HCT116 (cell line): ENCODE measurements around the gene COL26A1. TPM values are rescaled to one million over a fixed set of nuclear protein-coding genes. Genes with fewer than 3 reads are reported as not detected.

Experiments
- ATAC-seq: fragments of 200-7000 bp; cut with Tn5 transposase; 2 replicates; pipeline ENCODE4 v1.9.1; 2020; ENCODE audit warnings: mild to moderate bottlenecking, moderate library complexity
- BruUV-seq: library from RNA; stranded (reverse); fragments of 400-500 nt; replicated peaks from 2 replicates; lab custom pipeline; 2021; lab: Mats Ljungman, UMichigan
- CTCF ChIA-PET: fragments of 300-600 bp; sonication (Branson Sonifier 250); formaldehyde crosslinking; loops from one replicate; lab custom pipeline; 2021; ENCODE audit warnings: antibody characterized with exemption; lab: Charles Lee
- POLR2A ChIA-PET: fragments of 300-600, 350-600 bp; sonication (Branson Sonifier 250); formaldehyde crosslinking; loops from one replicate; lab custom pipeline; 2021; ENCODE audit warnings: antibody characterized with exemption; lab: Charles Lee
- RAD21 ChIA-PET, 2 experiments: fragments of 300-600 bp; sonication (Branson Sonifier 250); formaldehyde crosslinking; loops; one replicate each; lab custom pipeline; 2023; ENCODE audit warnings: low total read pairs in 2 of 2; ENCODE audit not compliant: uncharacterized antibody in 2 of 2, unreplicated experiment in 2 of 2, low non-redundant PET in 1 of 2; lab: Charles Lee
- DNase-seq: peaks from one replicate; pipeline ENCODE4 v3.0.0-alpha.2; 2010; ENCODE audit warnings: low read depth, low spot score
- H2AFZ ChIP-seq: fragments of 200-600 bp; shearing (Covaris generic), sonication (generic); 2 replicates; pipeline ENCODE4 v1.6.1; 2017; ENCODE audit warnings: low read depth, mixed run types, mixed read lengths, antibody characterized with exemption, low read length; ENCODE audit not compliant: poor library complexity, severe bottlenecking
- H3K27ac ChIP-seq: 2 replicates; pipeline ENCODE4 v1.5.1; 2012; ENCODE audit warnings: low read depth, low read length
- H3K27me3 ChIP-seq: fragments of 200-600 bp; sonication (generic); 2 replicates; pipeline ENCODE4 v1.6.1; 2016; ENCODE audit warnings: mixed run types, low read length, mixed read lengths; ENCODE audit not compliant: insufficient read depth
- H3K36me3 ChIP-seq, 2 experiments: fragments of 200-500 bp in 1 of 2; fragments of 200-600 bp in 1 of 2; sonication (Bioruptor generic) in 1 of 2; sonication (generic) in 1 of 2; 2 replicates each; pipeline versions ENCODE4 v1.5.1 to v1.6.1; 2014 to 2016; ENCODE audit warnings: low read length in 2 of 2, inconsistent platforms in 1 of 2, mixed read lengths in 1 of 2, mixed run types in 1 of 2; ENCODE audit not compliant: insufficient read depth in 2 of 2, control insufficient read depth in 1 of 2
- H3K4me1 ChIP-seq, 2 experiments: fragments of 200-600 bp in 1 of 2; sonication (generic) in 1 of 2; 2 replicates each; pipeline versions ENCODE4 v1.5.1 to v1.6.1; 2012 to 2017; ENCODE audit warnings: low read length in 2 of 2, inconsistent platforms in 1 of 2, mild to moderate bottlenecking in 1 of 2, mixed read lengths in 1 of 2, mixed run types in 1 of 2, moderate library complexity in 1 of 2; ENCODE audit not compliant: insufficient read depth in 2 of 2, control insufficient read depth in 1 of 2
- H3K4me2 ChIP-seq: fragments of 200-600 bp; sonication (generic); 2 replicates; pipeline ENCODE4 v1.6.1; 2017; ENCODE audit warnings: mixed run types, low read length, mixed read lengths
- H3K4me3 ChIP-seq, 2 experiments: fragments of 200-600 bp in 1 of 2; sonication (generic) in 1 of 2; replicated peaks in 1 of 2; 2 replicates each; pipeline ENCODE4 v1.5.1; 2011 to 2016; ENCODE audit warnings: low read length in 2 of 2, control low read depth in 1 of 2, low read depth in 1 of 2, mild to moderate bottlenecking in 1 of 2, mixed read lengths in 1 of 2, mixed run types in 1 of 2
- H3K79me2 ChIP-seq: fragments of 200-600 bp; sonication (generic); 2 replicates; pipeline ENCODE4 v1.6.1; 2017; ENCODE audit warnings: mild to moderate bottlenecking, mixed run types, low read length, moderate library complexity, mixed read lengths; ENCODE audit not compliant: insufficient read depth
- H3K9ac ChIP-seq: fragments of 200-600 bp; sonication (generic); 2 replicates; pipeline ENCODE4 v1.6.1; 2016; ENCODE audit warnings: low read length, mixed read lengths
- H3K9me2 ChIP-seq: fragments of 200-600 bp; sonication (generic), shearing (Covaris generic); 2 replicates; pipeline ENCODE4 v1.6.1; 2017; ENCODE audit warnings: mixed run types, mild to moderate bottlenecking, moderate library complexity; ENCODE audit not compliant: insufficient read depth
- H3K9me3 ChIP-seq, 2 experiments: fragments of 200-500 bp in 1 of 2; fragments of 200-600 bp in 1 of 2; sonication (Bioruptor generic) in 1 of 2; sonication (generic) in 1 of 2; 2 replicates each; pipeline ENCODE4 v1.6.1; 2014 to 2017; ENCODE audit warnings: low read length in 2 of 2, mixed read lengths in 2 of 2, inconsistent platforms in 1 of 2, low read depth in 1 of 2, mild to moderate bottlenecking in 1 of 2, mixed run types in 1 of 2, moderate library complexity in 1 of 2; ENCODE audit not compliant: control insufficient read depth in 1 of 2, insufficient read depth in 1 of 2
- H4K20me1 ChIP-seq: fragments of 200-600 bp; sonication (generic), shearing (Covaris generic); 2 replicates; pipeline ENCODE4 v1.6.1; 2017; ENCODE audit warnings: mixed run types, mild to moderate bottlenecking, moderate library complexity; ENCODE audit not compliant: insufficient read depth
- CBX3 ChIP-seq: IDR thresholded peaks from 2 replicates; pipeline ENCODE4 v1.6.1; 2012; ENCODE audit warnings: low read depth
- CEBPB ChIP-seq: IDR thresholded peaks from 2 replicates; pipeline ENCODE4 v1.6.1; 2012; ENCODE audit warnings: low read depth
- ELF1 ChIP-seq: IDR thresholded peaks from 2 replicates; pipeline ENCODE4 v1.6.1; 2012; ENCODE audit warnings: low read depth, borderline replicate concordance
- EZH2 ChIP-seq: fragments of 200-600 bp; sonication (generic); IDR thresholded peaks from 2 replicates; pipeline ENCODE4 v1.6.1; 2017; ENCODE audit warnings: antibody characterized with exemption, mixed run types
- EZH2phosphoT487 ChIP-seq: fragments of 200-600 bp; IDR thresholded peaks from 2 replicates; pipeline ENCODE4 v1.6.1; 2018; ENCODE audit warnings: antibody characterized with exemption, borderline replicate concordance
- FOSL1 ChIP-seq: IDR thresholded peaks from 2 replicates; pipeline ENCODE4 v1.6.1; 2012; ENCODE audit warnings: low read depth
- JUND ChIP-seq: IDR thresholded peaks from 2 replicates; pipeline ENCODE4 v1.6.1; 2012
- POLR2A ChIP-seq: IDR thresholded peaks from 2 replicates; pipeline ENCODE4 v1.7.0; 2011; ENCODE audit warnings: borderline replicate concordance; ENCODE audit not compliant: insufficient read depth, insufficient read length; ENCODE audit errors: extremely low read depth
- POLR2AphosphoS5 ChIP-seq: IDR thresholded peaks from 2 replicates; pipeline ENCODE4 v1.6.1; 2011; ENCODE audit warnings: mild to moderate bottlenecking, low read depth, low read length, moderate library complexity
- RAD21 ChIP-seq: IDR thresholded peaks from 2 replicates; pipeline ENCODE4 v1.6.1; 2012; ENCODE audit warnings: low read depth, mild to moderate bottlenecking
- SIN3A ChIP-seq: IDR thresholded peaks from 2 replicates; pipeline ENCODE4 v1.6.1; 2012; ENCODE audit warnings: low read depth
- SP1 ChIP-seq: IDR thresholded peaks from 2 replicates; pipeline ENCODE4 v1.6.1; 2012; ENCODE audit warnings: low read depth
- SRF ChIP-seq: IDR thresholded peaks from 2 replicates; pipeline ENCODE4 v1.6.1; 2012; ENCODE audit warnings: low read depth
- TCF7L2 ChIP-seq: IDR thresholded peaks from 2 replicates; pipeline ENCODE4 v1.7.0; 2011; ENCODE audit warnings: borderline replicate concordance, inconsistent platforms; ENCODE audit not compliant: insufficient read depth, insufficient read length; ENCODE audit errors: extremely low read depth
- ZFX ChIP-seq: fragments of 450-650 bp; IDR thresholded peaks from 2 replicates; pipeline ENCODE4 v1.6.1; 2017
- ZNF274 ChIP-seq: fragments of 200-500 bp; sonication (Bioruptor generic); IDR thresholded peaks from 2 replicates; pipeline ENCODE4 v1.6.1; 2014; ENCODE audit warnings: mild to moderate bottlenecking, low read depth, low read length, inconsistent platforms
- intact Hi-C: fragments of 100-400 bp; cut with micrococcal nuclease; formaldehyde crosslinking; loops from 2 replicates; pipeline ENCODE4 v1.10.0; 2022
- total RNA-seq: library from RNA; stranded (reverse); gene quantifications from one replicate; pipeline ENCODE4 v1.2.1, GENCODE V29; 2021; ENCODE audit not compliant: unreplicated experiment
- TF ChIP-seq, protein P1 (sequence below), 3 experiments: fragments of 200-600 bp in 1 of 3; sonication (generic) in 1 of 3; IDR thresholded peaks in 2 of 3; conservative IDR thresholded peaks in 1 of 3; 2 replicates each; pipeline ENCODE4 v1.5.1; 2012 to 2017; ENCODE audit warnings: low read depth in 2 of 3, low read length in 2 of 3, antibody characterized with exemption in 1 of 3, borderline replicate concordance in 1 of 3, control low read depth in 1 of 3, mild to moderate bottlenecking in 1 of 3, mixed read lengths in 1 of 3, mixed run types in 1 of 3, moderate library complexity in 1 of 3; ENCODE audit not compliant: insufficient read depth in 1 of 3

COL26A1 gene
- total RNA-seq, 1 experiment from 2014 or later = 0.27 TPM

DNA sequence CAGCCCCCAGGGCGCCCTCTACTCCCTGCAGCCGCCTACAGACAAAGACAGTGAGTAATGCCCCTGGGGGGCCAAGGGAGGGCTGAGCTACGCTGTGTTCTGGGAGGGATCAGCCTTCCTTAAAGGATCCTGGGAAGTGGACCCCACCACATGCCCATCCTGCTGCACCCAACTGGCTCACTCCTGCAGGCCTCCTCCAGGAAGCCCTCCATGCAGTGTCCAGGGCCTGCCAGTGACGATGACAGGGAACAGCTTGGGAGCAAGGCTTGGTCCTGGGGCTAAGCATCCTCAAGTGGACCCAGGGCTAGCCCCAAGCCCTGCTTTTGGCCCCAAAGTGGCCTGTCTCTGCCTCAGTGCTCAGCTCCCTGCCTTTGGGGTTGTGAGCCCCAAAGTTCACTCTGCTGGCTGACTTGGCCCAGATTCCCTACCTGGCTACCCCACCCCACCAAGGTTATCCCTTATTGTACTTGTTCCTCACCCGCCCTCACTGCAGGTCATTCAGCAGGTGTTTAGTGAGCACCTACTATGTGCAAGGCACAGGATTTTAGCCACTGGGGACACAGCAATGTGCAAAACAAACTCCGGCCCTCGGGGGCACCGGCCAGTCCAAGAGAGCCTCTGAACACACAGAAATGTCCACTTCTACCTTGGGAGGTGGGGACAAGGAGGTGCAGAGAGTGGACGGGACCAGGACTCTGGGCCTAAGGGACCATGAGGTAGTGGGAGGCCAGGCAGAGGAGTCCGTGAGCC, 182.9 kb downstream of the COL26A1 start:
- H3K27ac ChIP-seq = no peak overlapping the region
- DNase-seq (no peak), ATAC-seq (no peak)
- RAD21 ChIA-PET = no interaction called here
- peaks cover 0 to 7% of the 10 kb centered on the region in 2 experiments; a peak in 1 of 4 replicates for H3K4me1 ChIP-seq
- no peaks in the 10 kb centered on the region for H3K27me3 ChIP-seq
- POLR2A ChIA-PET = no interaction called here
- H3K9me2 ChIP-seq = no peaks in the 10 kb centered on the region
- no peak overlapping the region for H3K4me3 ChIP-seq
- no TSS peak for BruUV-seq
- no peak overlapping the region for H3K9ac ChIP-seq
- H3K79me2 ChIP-seq = no peaks in the 10 kb centered on the region
- CTCF ChIA-PET = no interaction called here
- no peaks in the 10 kb centered on the region for H3K9me3 ChIP-seq
- H3K4me2 ChIP-seq = no peak overlapping the region
- no peaks in the 10 kb centered on the region for H3K36me3 ChIP-seq
- H2AFZ ChIP-seq = no peak overlapping the region
- TF ChIP-seq POLR2A (no peak), ZFX (no peak), RAD21 (no peak), ZNF274 (no peak), EZH2 (no peak), CBX3 (no peak), CEBPB (no peak), SP1 (no peak), EZH2phosphoT487 (no peak), SIN3A (no peak), POLR2AphosphoS5 (no peak), ELF1 (no peak), SRF (no peak), JUND (no peak), FOSL1 (no peak), TCF7L2 (no peak)
- TF ChIP-seq, protein P1, sequence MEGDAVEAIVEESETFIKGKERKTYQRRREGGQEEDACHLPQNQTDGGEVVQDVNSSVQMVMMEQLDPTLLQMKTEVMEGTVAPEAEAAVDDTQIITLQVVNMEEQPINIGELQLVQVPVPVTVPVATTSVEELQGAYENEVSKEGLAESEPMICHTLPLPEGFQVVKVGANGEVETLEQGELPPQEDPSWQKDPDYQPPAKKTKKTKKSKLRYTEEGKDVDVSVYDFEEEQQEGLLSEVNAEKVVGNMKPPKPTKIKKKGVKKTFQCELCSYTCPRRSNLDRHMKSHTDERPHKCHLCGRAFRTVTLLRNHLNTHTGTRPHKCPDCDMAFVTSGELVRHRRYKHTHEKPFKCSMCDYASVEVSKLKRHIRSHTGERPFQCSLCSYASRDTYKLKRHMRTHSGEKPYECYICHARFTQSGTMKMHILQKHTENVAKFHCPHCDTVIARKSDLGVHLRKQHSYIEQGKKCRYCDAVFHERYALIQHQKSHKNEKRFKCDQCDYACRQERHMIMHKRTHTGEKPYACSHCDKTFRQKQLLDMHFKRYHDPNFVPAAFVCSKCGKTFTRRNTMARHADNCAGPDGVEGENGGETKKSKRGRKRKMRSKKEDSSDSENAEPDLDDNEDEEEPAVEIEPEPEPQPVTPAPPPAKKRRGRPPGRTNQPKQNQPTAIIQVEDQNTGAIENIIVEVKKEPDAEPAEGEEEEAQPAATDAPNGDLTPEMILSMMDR (IDR thresholded peaks at IDR 0.05 in 2 of 3, conservative IDR thresholded peaks at IDR 0.05 in 1 of 3; ENCODE audit: borderline replicate concordance in 1 of 3, insufficient read depth in 1 of 3, low read depth in 2 of 3, low read length in 2 of 3) = no peak
- intact Hi-C loops = no loop called here
- H4K20me1 ChIP-seq = no peaks in the 10 kb centered on the region
